HEK293 (cell line): Measurements from ENCODE around the gene PRMT2.

Experiments used
- ZNF214 ChIP-seq: fragments of 450-650 bp; formaldehyde crosslinking; IDR thresholded peaks from 2 replicates; pipeline ENCODE4 v1.5.1; 2017; ENCODE audit warnings: missing biosample characterization, mild to moderate bottlenecking, missing genetic modification characterization, borderline replicate concordance
- ZNF555 ChIP-seq: fragments of 450-650 bp; formaldehyde crosslinking; conservative IDR thresholded peaks from 2 replicates; pipeline ENCODE4 v1.5.1; 2017; ENCODE audit warnings: missing biosample characterization, mild to moderate bottlenecking, missing genetic modification characterization, inconsistent platforms
- TF ChIP-seq, protein P1 (sequence below): fragments of 450-650 bp; formaldehyde crosslinking; IDR thresholded peaks from 2 replicates; pipeline ENCODE4 v1.5.1; 2016; ENCODE audit warnings: missing biosample characterization, missing genetic modification characterization

- TF ChIP-seq, protein P1, sequence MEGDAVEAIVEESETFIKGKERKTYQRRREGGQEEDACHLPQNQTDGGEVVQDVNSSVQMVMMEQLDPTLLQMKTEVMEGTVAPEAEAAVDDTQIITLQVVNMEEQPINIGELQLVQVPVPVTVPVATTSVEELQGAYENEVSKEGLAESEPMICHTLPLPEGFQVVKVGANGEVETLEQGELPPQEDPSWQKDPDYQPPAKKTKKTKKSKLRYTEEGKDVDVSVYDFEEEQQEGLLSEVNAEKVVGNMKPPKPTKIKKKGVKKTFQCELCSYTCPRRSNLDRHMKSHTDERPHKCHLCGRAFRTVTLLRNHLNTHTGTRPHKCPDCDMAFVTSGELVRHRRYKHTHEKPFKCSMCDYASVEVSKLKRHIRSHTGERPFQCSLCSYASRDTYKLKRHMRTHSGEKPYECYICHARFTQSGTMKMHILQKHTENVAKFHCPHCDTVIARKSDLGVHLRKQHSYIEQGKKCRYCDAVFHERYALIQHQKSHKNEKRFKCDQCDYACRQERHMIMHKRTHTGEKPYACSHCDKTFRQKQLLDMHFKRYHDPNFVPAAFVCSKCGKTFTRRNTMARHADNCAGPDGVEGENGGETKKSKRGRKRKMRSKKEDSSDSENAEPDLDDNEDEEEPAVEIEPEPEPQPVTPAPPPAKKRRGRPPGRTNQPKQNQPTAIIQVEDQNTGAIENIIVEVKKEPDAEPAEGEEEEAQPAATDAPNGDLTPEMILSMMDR (tag by site-specific recombination), result no peak
- TF ChIP-seq ZNF555 (tag by site-specific recombination) (no peak), ZNF214 (tag by site-specific recombination) (no peak)
Measured at GRCh38 chr21:46648539-46648938, 13.1 kb downstream of the PRMT2 start.
